ENCODE measurements around the gene GBF1.
"Not testable (repeated sequence)": the region's sequence is repeated elsewhere in the genome, so short reads cannot be mapped to it uniquely, and the experiment has no call there.

The GBF1 gene

GRCh38 chr10:102241444-102242117, 3.8 kb upstream of the GBF1 start, which contains the start of gene PITX3:
TSS of gene PITX3 (minus strand) at chr10:102241512. CDS start at chr10:102232080, 9,432 bp downstream.
- Histone ChIP-seq H3K36me3 (replicated peaks) (no peaks in the 10 kb centered on the region), H3K27me3 (replicated peaks) (peaks cover 7% of the 10 kb centered on the region), H3K4me3 (ENCODE audit: low read depth, low read length) (peak within 1 kb of the TSS; percentile 68), H3K27ac (no peak within 1 kb of the TSS)
- DNase-seq = peak; percentile 86
- in situ Hi-C loops (cut with HindIII; ENCODE audit: low pct_ligation_motif_present, low sequenced_read_pairs) = no loop called here
- no peak for TF ChIP-seq CTCF (IDR thresholded peaks at IDR 0.05; ENCODE audit: low read depth, low read length, missing control alignments)

GRCh38 chr10:102242118-102242485, 3.2 kb upstream of the GBF1 start:
- no peak overlapping the region for H3K27ac ChIP-seq
- TF ChIP-seq CTCF (IDR thresholded peaks at IDR 0.05; ENCODE audit: low read depth, low read length, missing control alignments) = no peak
- H3K4me3 ChIP-seq (ENCODE audit: low read depth, low read length) = peak overlapping the region; percentile 68
- peaks cover 7% of the 10 kb centered on the region for H3K27me3 ChIP-seq (replicated peaks)
- DNase-seq = no peak
- no peaks in the 10 kb centered on the region for H3K36me3 ChIP-seq (replicated peaks)
- in situ Hi-C loops (cut with HindIII; ENCODE audit: low pct_ligation_motif_present, low sequenced_read_pairs) = no loop called here

GRCh38 chr10:102243309-102243708, 2.0 kb upstream of the GBF1 start:
- H3K27me3 ChIP-seq (replicated peaks) = peaks cover 7% of the 10 kb centered on the region

GRCh38 chr10:102245932-102246251, 560 bp downstream of the GBF1 start:
- Histone ChIP-seq H3K36me3 (replicated peaks) (no peaks in the 10 kb centered on the region), H3K27me3 (replicated peaks) (no peaks in the 10 kb centered on the region), H3K4me3 (ENCODE audit: low read depth, low read length) (peak overlapping the region; percentile 99), H3K27ac (peak overlapping the region; percentile 87)
- no peak for TF ChIP-seq CTCF (IDR thresholded peaks at IDR 0.05; ENCODE audit: low read depth, low read length, missing control alignments)
- in situ Hi-C loops (cut with HindIII; ENCODE audit: low pct_ligation_motif_present, low sequenced_read_pairs) = no loop called here
- no peak for DNase-seq

More at GRCh38 chr10:102243309-102243708, 2.0 kb upstream of the GBF1 start:
- Histone ChIP-seq H3K4me3 (ENCODE audit: low read depth, low read length) (no peak overlapping the region), H3K36me3 (replicated peaks) (no peaks in the 10 kb centered on the region), H3K27ac (no peak overlapping the region)
- peak; percentile 54 for DNase-seq
- no peak for TF ChIP-seq CTCF (IDR thresholded peaks at IDR 0.05; ENCODE audit: low read depth, low read length, missing control alignments)
- in situ Hi-C loops (cut with HindIII; ENCODE audit: low pct_ligation_motif_present, low sequenced_read_pairs) = no loop called here

- no peak for TF ChIP-seq CTCF (IDR thresholded peaks at IDR 0.05; ENCODE audit: low read depth, low read length, missing control alignments)
- no peak for DNase-seq
- Histone ChIP-seq H3K27ac (peak overlapping the region; percentile 87), H3K4me3 (ENCODE audit: low read depth, low read length) (peak overlapping the region; percentile 99), H3K36me3 (replicated peaks) (no peaks in the 10 kb centered on the region), H3K27me3 (replicated peaks) (no peaks in the 10 kb centered on the region)
- in situ Hi-C loops (cut with HindIII; ENCODE audit: low pct_ligation_motif_present, low sequenced_read_pairs) = no loop called here
Measured at GRCh38 chr10:102246261-102246660, 929 bp downstream of the GBF1 start.

- Histone ChIP-seq H3K36me3 (replicated peaks) (no peaks in the 10 kb centered on the region), H3K4me3 (ENCODE audit: low read depth, low read length) (no peak overlapping the region), H3K27ac (no peak overlapping the region), H3K27me3 (replicated peaks) (no peaks in the 10 kb centered on the region)
- DNase-seq = no peak
- no peak for TF ChIP-seq CTCF (IDR thresholded peaks at IDR 0.05; ENCODE audit: low read depth, low read length, missing control alignments)
- in situ Hi-C loops (cut with HindIII; ENCODE audit: low pct_ligation_motif_present, low sequenced_read_pairs) = no loop called here
Measured at GRCh38 chr10:102247734-102248133, 2.4 kb downstream of the GBF1 start.

GRCh38 chr10:102252508-102252907, 7.2 kb downstream of the GBF1 start:
- H3K27me3 ChIP-seq (replicated peaks); in situ Hi-C loops (cut with HindIII; ENCODE audit: low pct_ligation_motif_present, low sequenced_read_pairs); H3K36me3 ChIP-seq (replicated peaks); H3K27ac ChIP-seq; H3K4me3 ChIP-seq (ENCODE audit: low read depth, low read length): not testable (repeated sequence)
- DNase-seq = peak; percentile 40
